ENCODE measurements around the gene C3orf18.

Gene C3orf18

GRCh38 chr3:50603261-50604109, 35.9 kb upstream of the C3orf18 start:
- no peak for DNase-seq

- no peak for DNase-seq
These were observed 35.1 kb upstream of the C3orf18 start for GRCh38 chr3:50602595-50603191.

GRCh38 chr3:50600841-50601591, 33.5 kb upstream of the C3orf18 start:
- DNase-seq, result peak; percentile 70

- DNase-seq, result no peak
These were observed 32.7 kb upstream of the C3orf18 start for GRCh38 chr3:50600141-50600753.

GRCh38 chr3:50599716-50600118, 32.2 kb upstream of the C3orf18 start:
- no peak for DNase-seq

- DNase-seq, result no peak
These were observed 31.7 kb upstream of the C3orf18 start for GRCh38 chr3:50599115-50599715.

- DNase-seq, result no peak
These were observed 26.8 kb upstream of the C3orf18 start for GRCh38 chr3:50594253-50594785.

- DNase-seq, result no peak
These were observed 25.0 kb upstream of the C3orf18 start for GRCh38 chr3:50592568-50592967.

- no peak for DNase-seq
These were observed 23.7 kb upstream of the C3orf18 start for GRCh38 chr3:50591196-50591741.

GRCh38 chr3:50588759-50589433, 21.3 kb upstream of the C3orf18 start:
- DNase-seq, result no peak

- DNase-seq, result no peak
These were observed 20.5 kb upstream of the C3orf18 start for GRCh38 chr3:50587806-50588758.

- DNase-seq, result no peak
These were observed 19.8 kb upstream of the C3orf18 start for GRCh38 chr3:50587373-50587772.

- no peak for DNase-seq
These were observed 19.2 kb upstream of the C3orf18 start for GRCh38 chr3:50586763-50587070.

GRCh38 chr3:50585919-50586762, 18.6 kb upstream of the C3orf18 start:
- DNase-seq, result no peak

- no peak for DNase-seq
These were observed 16.8 kb upstream of the C3orf18 start for GRCh38 chr3:50584391-50584790.

GRCh38 chr3:50583897-50584296, 16.4 kb upstream of the C3orf18 start:
- no peak for DNase-seq

- no peak for DNase-seq
These were observed 14.5 kb upstream of the C3orf18 start for GRCh38 chr3:50582083-50582482.

GRCh38 chr3:50581459-50581842, 13.9 kb upstream of the C3orf18 start:
- no peak for DNase-seq

- no peak for DNase-seq
These were observed 13.3 kb upstream of the C3orf18 start for GRCh38 chr3:50580683-50581458.

Data from cortex of kidney (tissue), 1 donor.